HCT116 (cell line): ENCODE measurements around the gene GPC5. TPM values are rescaled to one million over a fixed set of nuclear protein-coding genes. Genes with fewer than 3 reads are reported as not detected.

Experiments used
- ATAC-seq: fragments of 200-7000 bp; cut with Tn5 transposase; 2 replicates; pipeline ENCODE4 v1.9.1; 2020; ENCODE audit warnings: mild to moderate bottlenecking, moderate library complexity
- BruUV-seq: library from RNA; stranded (reverse); fragments of 400-500 nt; replicated peaks from 2 replicates; lab custom pipeline; 2021; lab: Mats Ljungman, UMichigan
- CTCF ChIA-PET: fragments of 300-600 bp; sonication (Branson Sonifier 250); formaldehyde crosslinking; loops from one replicate; lab custom pipeline; 2021; ENCODE audit warnings: antibody characterized with exemption; lab: Charles Lee
- POLR2A ChIA-PET: fragments of 300-600, 350-600 bp; sonication (Branson Sonifier 250); formaldehyde crosslinking; loops from one replicate; lab custom pipeline; 2021; ENCODE audit warnings: antibody characterized with exemption; lab: Charles Lee
- RAD21 ChIA-PET, 2 experiments: fragments of 300-600 bp; sonication (Branson Sonifier 250); formaldehyde crosslinking; loops; one replicate each; lab custom pipeline; 2023; ENCODE audit warnings: low total read pairs in 2 of 2; ENCODE audit not compliant: uncharacterized antibody in 2 of 2, unreplicated experiment in 2 of 2, low non-redundant PET in 1 of 2; lab: Charles Lee
- DNase-seq: peaks from one replicate; pipeline ENCODE4 v3.0.0-alpha.2; 2010; ENCODE audit warnings: low read depth, low spot score
- H2AFZ ChIP-seq: fragments of 200-600 bp; shearing (Covaris generic), sonication (generic); 2 replicates; pipeline ENCODE4 v1.6.1; 2017; ENCODE audit warnings: low read depth, mixed run types, mixed read lengths, antibody characterized with exemption, low read length; ENCODE audit not compliant: poor library complexity, severe bottlenecking
- H3K27ac ChIP-seq: 2 replicates; pipeline ENCODE4 v1.5.1; 2012; ENCODE audit warnings: low read depth, low read length
- H3K27me3 ChIP-seq: fragments of 200-600 bp; sonication (generic); 2 replicates; pipeline ENCODE4 v1.6.1; 2016; ENCODE audit warnings: mixed run types, low read length, mixed read lengths; ENCODE audit not compliant: insufficient read depth
- H3K36me3 ChIP-seq, 2 experiments: fragments of 200-500 bp in 1 of 2; fragments of 200-600 bp in 1 of 2; sonication (Bioruptor generic) in 1 of 2; sonication (generic) in 1 of 2; 2 replicates each; pipeline versions ENCODE4 v1.5.1 to v1.6.1; 2014 to 2016; ENCODE audit warnings: low read length in 2 of 2, inconsistent platforms in 1 of 2, mixed read lengths in 1 of 2, mixed run types in 1 of 2; ENCODE audit not compliant: insufficient read depth in 2 of 2, control insufficient read depth in 1 of 2
- H3K4me1 ChIP-seq, 2 experiments: fragments of 200-600 bp in 1 of 2; sonication (generic) in 1 of 2; 2 replicates each; pipeline versions ENCODE4 v1.5.1 to v1.6.1; 2012 to 2017; ENCODE audit warnings: low read length in 2 of 2, inconsistent platforms in 1 of 2, mild to moderate bottlenecking in 1 of 2, mixed read lengths in 1 of 2, mixed run types in 1 of 2, moderate library complexity in 1 of 2; ENCODE audit not compliant: insufficient read depth in 2 of 2, control insufficient read depth in 1 of 2
- H3K4me2 ChIP-seq: fragments of 200-600 bp; sonication (generic); 2 replicates; pipeline ENCODE4 v1.6.1; 2017; ENCODE audit warnings: mixed run types, low read length, mixed read lengths
- H3K4me3 ChIP-seq, 2 experiments: fragments of 200-600 bp in 1 of 2; sonication (generic) in 1 of 2; replicated peaks in 1 of 2; 2 replicates each; pipeline ENCODE4 v1.5.1; 2011 to 2016; ENCODE audit warnings: low read length in 2 of 2, control low read depth in 1 of 2, low read depth in 1 of 2, mild to moderate bottlenecking in 1 of 2, mixed read lengths in 1 of 2, mixed run types in 1 of 2
- H3K79me2 ChIP-seq: fragments of 200-600 bp; sonication (generic); 2 replicates; pipeline ENCODE4 v1.6.1; 2017; ENCODE audit warnings: mild to moderate bottlenecking, mixed run types, low read length, moderate library complexity, mixed read lengths; ENCODE audit not compliant: insufficient read depth
- H3K9ac ChIP-seq: fragments of 200-600 bp; sonication (generic); 2 replicates; pipeline ENCODE4 v1.6.1; 2016; ENCODE audit warnings: low read length, mixed read lengths
- H3K9me2 ChIP-seq: fragments of 200-600 bp; sonication (generic), shearing (Covaris generic); 2 replicates; pipeline ENCODE4 v1.6.1; 2017; ENCODE audit warnings: mixed run types, mild to moderate bottlenecking, moderate library complexity; ENCODE audit not compliant: insufficient read depth
- H3K9me3 ChIP-seq, 2 experiments: fragments of 200-500 bp in 1 of 2; fragments of 200-600 bp in 1 of 2; sonication (Bioruptor generic) in 1 of 2; sonication (generic) in 1 of 2; 2 replicates each; pipeline ENCODE4 v1.6.1; 2014 to 2017; ENCODE audit warnings: low read length in 2 of 2, mixed read lengths in 2 of 2, inconsistent platforms in 1 of 2, low read depth in 1 of 2, mild to moderate bottlenecking in 1 of 2, mixed run types in 1 of 2, moderate library complexity in 1 of 2; ENCODE audit not compliant: control insufficient read depth in 1 of 2, insufficient read depth in 1 of 2
- H4K20me1 ChIP-seq: fragments of 200-600 bp; sonication (generic), shearing (Covaris generic); 2 replicates; pipeline ENCODE4 v1.6.1; 2017; ENCODE audit warnings: mixed run types, mild to moderate bottlenecking, moderate library complexity; ENCODE audit not compliant: insufficient read depth
- EZH2phosphoT487 ChIP-seq: fragments of 200-600 bp; IDR thresholded peaks from 2 replicates; pipeline ENCODE4 v1.6.1; 2018; ENCODE audit warnings: antibody characterized with exemption, borderline replicate concordance
- FOSL1 ChIP-seq: IDR thresholded peaks from 2 replicates; pipeline ENCODE4 v1.6.1; 2012; ENCODE audit warnings: low read depth
- POLR2AphosphoS5 ChIP-seq: IDR thresholded peaks from 2 replicates; pipeline ENCODE4 v1.6.1; 2011; ENCODE audit warnings: mild to moderate bottlenecking, low read depth, low read length, moderate library complexity
- RAD21 ChIP-seq: IDR thresholded peaks from 2 replicates; pipeline ENCODE4 v1.6.1; 2012; ENCODE audit warnings: low read depth, mild to moderate bottlenecking
- SP1 ChIP-seq: IDR thresholded peaks from 2 replicates; pipeline ENCODE4 v1.6.1; 2012; ENCODE audit warnings: low read depth
- SRF ChIP-seq: IDR thresholded peaks from 2 replicates; pipeline ENCODE4 v1.6.1; 2012; ENCODE audit warnings: low read depth
- YY1 ChIP-seq: IDR thresholded peaks from 2 replicates; pipeline ENCODE4 v1.6.1; 2011; ENCODE audit warnings: low read length, low read depth, moderate library complexity, mild to moderate bottlenecking; ENCODE audit not compliant: insufficient replicate concordance; ENCODE audit errors: extremely low read depth
- ZNF274 ChIP-seq: fragments of 200-500 bp; sonication (Bioruptor generic); IDR thresholded peaks from 2 replicates; pipeline ENCODE4 v1.6.1; 2014; ENCODE audit warnings: mild to moderate bottlenecking, low read depth, low read length, inconsistent platforms
- intact Hi-C: fragments of 100-400 bp; cut with micrococcal nuclease; formaldehyde crosslinking; loops from 2 replicates; pipeline ENCODE4 v1.10.0; 2022
- total RNA-seq: library from RNA; stranded (reverse); gene quantifications from one replicate; pipeline ENCODE4 v1.2.1, GENCODE V29; 2021; ENCODE audit not compliant: unreplicated experiment
- TF ChIP-seq, protein P1 (sequence below): IDR thresholded peaks from 2 replicates; pipeline ENCODE4 v1.6.1; 2012; ENCODE audit warnings: low read depth
- TF ChIP-seq, protein P2 (sequence below), 3 experiments: fragments of 200-600 bp in 1 of 3; sonication (generic) in 1 of 3; IDR thresholded peaks in 2 of 3; conservative IDR thresholded peaks in 1 of 3; 2 replicates each; pipeline ENCODE4 v1.5.1; 2012 to 2017; ENCODE audit warnings: low read depth in 2 of 3, low read length in 2 of 3, antibody characterized with exemption in 1 of 3, borderline replicate concordance in 1 of 3, control low read depth in 1 of 3, mild to moderate bottlenecking in 1 of 3, mixed read lengths in 1 of 3, mixed run types in 1 of 3, moderate library complexity in 1 of 3; ENCODE audit not compliant: insufficient read depth in 1 of 3

Gene GPC5
- total RNA-seq, 1 experiment from 2014 or later = not detected

DNA sequence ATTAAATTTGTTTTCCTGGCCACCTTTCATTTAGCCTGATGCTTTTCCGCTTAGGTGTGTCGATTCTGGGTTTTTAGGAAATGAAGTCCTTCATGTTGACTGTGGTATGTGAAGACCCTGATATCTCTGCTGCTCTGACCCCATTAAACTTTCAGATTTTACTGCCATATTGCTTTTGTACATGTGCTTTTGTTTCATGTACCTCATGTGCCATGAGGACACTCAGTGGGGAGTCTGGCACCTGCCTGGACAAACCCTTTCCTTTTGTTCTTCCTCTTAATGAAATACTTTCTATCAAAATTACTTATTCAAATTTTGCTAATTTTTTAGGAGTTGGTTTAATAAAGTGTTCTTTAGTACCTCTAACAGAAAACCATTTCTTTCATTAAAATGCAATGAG is 774.8 kb downstream of the GPC5 start (continued):
- TF ChIP-seq, protein P1, sequence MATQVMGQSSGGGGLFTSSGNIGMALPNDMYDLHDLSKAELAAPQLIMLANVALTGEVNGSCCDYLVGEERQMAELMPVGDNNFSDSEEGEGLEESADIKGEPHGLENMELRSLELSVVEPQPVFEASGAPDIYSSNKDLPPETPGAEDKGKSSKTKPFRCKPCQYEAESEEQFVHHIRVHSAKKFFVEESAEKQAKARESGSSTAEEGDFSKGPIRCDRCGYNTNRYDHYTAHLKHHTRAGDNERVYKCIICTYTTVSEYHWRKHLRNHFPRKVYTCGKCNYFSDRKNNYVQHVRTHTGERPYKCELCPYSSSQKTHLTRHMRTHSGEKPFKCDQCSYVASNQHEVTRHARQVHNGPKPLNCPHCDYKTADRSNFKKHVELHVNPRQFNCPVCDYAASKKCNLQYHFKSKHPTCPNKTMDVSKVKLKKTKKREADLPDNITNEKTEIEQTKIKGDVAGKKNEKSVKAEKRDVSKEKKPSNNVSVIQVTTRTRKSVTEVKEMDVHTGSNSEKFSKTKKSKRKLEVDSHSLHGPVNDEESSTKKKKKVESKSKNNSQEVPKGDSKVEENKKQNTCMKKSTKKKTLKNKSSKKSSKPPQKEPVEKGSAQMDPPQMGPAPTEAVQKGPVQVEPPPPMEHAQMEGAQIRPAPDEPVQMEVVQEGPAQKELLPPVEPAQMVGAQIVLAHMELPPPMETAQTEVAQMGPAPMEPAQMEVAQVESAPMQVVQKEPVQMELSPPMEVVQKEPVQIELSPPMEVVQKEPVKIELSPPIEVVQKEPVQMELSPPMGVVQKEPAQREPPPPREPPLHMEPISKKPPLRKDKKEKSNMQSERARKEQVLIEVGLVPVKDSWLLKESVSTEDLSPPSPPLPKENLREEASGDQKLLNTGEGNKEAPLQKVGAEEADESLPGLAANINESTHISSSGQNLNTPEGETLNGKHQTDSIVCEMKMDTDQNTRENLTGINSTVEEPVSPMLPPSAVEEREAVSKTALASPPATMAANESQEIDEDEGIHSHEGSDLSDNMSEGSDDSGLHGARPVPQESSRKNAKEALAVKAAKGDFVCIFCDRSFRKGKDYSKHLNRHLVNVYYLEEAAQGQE = no peak
- TF ChIP-seq SRF (no peak), POLR2AphosphoS5 (no peak), EZH2phosphoT487 (no peak), FOSL1 (no peak)

DNA sequence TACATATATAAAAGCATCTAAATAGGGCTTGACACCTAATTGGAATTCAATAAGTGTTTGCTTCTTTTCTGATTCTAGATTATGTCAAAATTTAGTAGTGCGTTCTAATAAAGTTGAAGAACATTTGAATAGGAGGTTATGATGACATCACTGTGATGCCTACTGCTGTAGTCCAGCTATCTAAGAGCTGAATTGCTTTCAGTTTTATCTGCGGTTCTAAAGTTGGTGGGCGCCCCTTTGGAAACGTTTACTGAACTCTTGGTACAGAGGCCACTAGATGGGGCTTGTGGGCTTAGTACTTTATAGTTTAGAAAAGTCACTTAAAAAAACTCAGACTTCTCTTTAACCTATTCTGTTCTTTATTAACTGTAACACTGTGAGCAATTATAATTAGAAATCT is 776.9 kb downstream of the GPC5 start:
- POLR2A ChIA-PET = no interaction called here
- H3K4me3 ChIP-seq = no peak overlapping the region
- TF ChIP-seq SP1 (no peak), ZNF274 (no peak), RAD21 (no peak), YY1 (no peak)
- TF ChIP-seq, protein P2, sequence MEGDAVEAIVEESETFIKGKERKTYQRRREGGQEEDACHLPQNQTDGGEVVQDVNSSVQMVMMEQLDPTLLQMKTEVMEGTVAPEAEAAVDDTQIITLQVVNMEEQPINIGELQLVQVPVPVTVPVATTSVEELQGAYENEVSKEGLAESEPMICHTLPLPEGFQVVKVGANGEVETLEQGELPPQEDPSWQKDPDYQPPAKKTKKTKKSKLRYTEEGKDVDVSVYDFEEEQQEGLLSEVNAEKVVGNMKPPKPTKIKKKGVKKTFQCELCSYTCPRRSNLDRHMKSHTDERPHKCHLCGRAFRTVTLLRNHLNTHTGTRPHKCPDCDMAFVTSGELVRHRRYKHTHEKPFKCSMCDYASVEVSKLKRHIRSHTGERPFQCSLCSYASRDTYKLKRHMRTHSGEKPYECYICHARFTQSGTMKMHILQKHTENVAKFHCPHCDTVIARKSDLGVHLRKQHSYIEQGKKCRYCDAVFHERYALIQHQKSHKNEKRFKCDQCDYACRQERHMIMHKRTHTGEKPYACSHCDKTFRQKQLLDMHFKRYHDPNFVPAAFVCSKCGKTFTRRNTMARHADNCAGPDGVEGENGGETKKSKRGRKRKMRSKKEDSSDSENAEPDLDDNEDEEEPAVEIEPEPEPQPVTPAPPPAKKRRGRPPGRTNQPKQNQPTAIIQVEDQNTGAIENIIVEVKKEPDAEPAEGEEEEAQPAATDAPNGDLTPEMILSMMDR (IDR thresholded peaks at IDR 0.05 in 2 of 3, conservative IDR thresholded peaks at IDR 0.05 in 1 of 3; ENCODE audit: borderline replicate concordance in 1 of 3, insufficient read depth in 1 of 3, low read depth in 2 of 3, low read length in 2 of 3) = 0 out of 6 replicates have a peak, but pooled peaks of 1 of the 3 experiments have one; percentile 6
- no peaks in the 10 kb centered on the region for H3K27me3 ChIP-seq
- CTCF ChIA-PET = no interaction called here
- H3K9ac ChIP-seq = no peak overlapping the region
- BruUV-seq = no TSS peak
- H3K27ac ChIP-seq = no peak overlapping the region
- no peak overlapping the region for H2AFZ ChIP-seq
- DNase-seq (no peak), ATAC-seq (no peak)
- H3K4me1 ChIP-seq = no peaks in the 10 kb centered on the region
- intact Hi-C loops = no loop called here
- no peaks in the 10 kb centered on the region for H3K79me2 ChIP-seq
- H3K36me3 ChIP-seq = no peaks in the 10 kb centered on the region
- H3K4me2 ChIP-seq = no peak overlapping the region
- RAD21 ChIA-PET = no interaction called here
- H4K20me1 ChIP-seq = no peaks in the 10 kb centered on the region
- no peaks in the 10 kb centered on the region for H3K9me2 ChIP-seq
- H3K9me3 ChIP-seq = peaks cover 9 to 20% of the 10 kb centered on the region in 2 experiments; a peak in 2 of 4 replicates
